PC-3 (cell line): ENCODE measurements around the gene ABHD15.

ENCODE experiments used
- CTCF ChIP-seq: fragments of 300-600 bp; sonication (generic); conservative IDR thresholded peaks from 2 replicates; pipeline ENCODE4 v1.5.1; 2017; ENCODE audit warnings: antibody characterized with exemption, low read depth, mild to moderate bottlenecking, low read length
- EZH2 ChIP-seq: fragments of 300-600 bp; sonication (generic); IDR thresholded peaks from one replicate; pipeline ENCODE4 v1.6.1; 2017; ENCODE audit warnings: antibody characterized with exemption, mild to moderate bottlenecking, low read length; ENCODE audit not compliant: unreplicated experiment
- EZH2phosphoT487 ChIP-seq: fragments of 300-600 bp; sonication (generic); IDR thresholded peaks from 2 replicates; pipeline ENCODE4 v1.6.1; 2018; ENCODE audit warnings: mild to moderate bottlenecking, antibody characterized with exemption, low read length, borderline replicate concordance

GRCh38 chr17:29570521-29570920 lies 3.7 kb upstream of the ABHD15 start:
- no peak for TF ChIP-seq EZH2
- TF ChIP-seq CTCF = no peak
- TF ChIP-seq EZH2phosphoT487 = no peak
